Stimulated activated CD4-positive, alpha-beta T cell treated with anti-CD3 and anti-CD28 coated beads, Interleukin-2, amount 100 ng/mL, for 48 hours (primary cell): ENCODE data around the gene XCR1.
"Not testable (repeated sequence)": the region's sequence is repeated elsewhere in the genome, so short reads cannot be mapped to it uniquely, and the experiment has no call there.

Source experiments
- DNase-seq, 2 donors: peaks; one replicate each; pipeline ENCODE4 v3.0.0-alpha.2; 2020

XCR1 gene

GRCh38 chr3:46027021-46027705 lies at the start of gene XCR1:
Gene XCR1, minus strand, starts transcription at chr3:46027483. Its CDS starts 5,536 bp downstream, at chr3:46021947.
- no peak for DNase-seq

- no peak for DNase-seq
Measured at GRCh38 chr3:46076606-46077005, 49.3 kb upstream of the XCR1 start.

GRCh38 chr3:46075816-46076215 lies 48.5 kb upstream of the XCR1 start:
- no peak for DNase-seq

DNA sequence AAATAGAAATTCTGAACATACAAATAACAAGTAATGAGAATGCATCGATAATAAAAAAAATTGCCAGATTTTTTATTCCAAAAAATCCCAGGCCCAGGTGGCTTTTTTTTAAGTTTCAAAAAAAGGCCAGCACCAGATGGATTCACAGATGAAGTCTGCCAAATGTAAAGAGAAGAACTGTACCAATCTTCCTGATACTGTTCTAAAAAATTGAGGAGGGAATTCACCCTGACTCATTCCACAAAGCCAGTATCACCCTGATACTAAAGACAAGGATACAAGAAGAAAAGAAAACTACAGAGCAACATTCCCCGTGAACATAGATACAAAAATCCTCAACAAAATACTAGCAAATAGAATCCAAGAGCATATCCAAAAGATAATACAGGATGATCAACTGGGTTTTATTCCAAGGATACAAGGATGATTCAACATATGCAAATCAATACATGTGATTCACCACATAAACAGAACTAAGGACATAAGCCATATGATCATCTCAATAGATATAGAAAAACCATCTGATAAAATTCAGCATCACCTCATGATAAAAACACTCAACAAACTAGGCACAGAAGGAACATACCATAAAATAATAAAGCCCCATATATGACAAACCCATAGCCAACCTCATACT lies 44.1 kb upstream of the XCR1 start:
- DNase-seq, result no peak

DNA sequence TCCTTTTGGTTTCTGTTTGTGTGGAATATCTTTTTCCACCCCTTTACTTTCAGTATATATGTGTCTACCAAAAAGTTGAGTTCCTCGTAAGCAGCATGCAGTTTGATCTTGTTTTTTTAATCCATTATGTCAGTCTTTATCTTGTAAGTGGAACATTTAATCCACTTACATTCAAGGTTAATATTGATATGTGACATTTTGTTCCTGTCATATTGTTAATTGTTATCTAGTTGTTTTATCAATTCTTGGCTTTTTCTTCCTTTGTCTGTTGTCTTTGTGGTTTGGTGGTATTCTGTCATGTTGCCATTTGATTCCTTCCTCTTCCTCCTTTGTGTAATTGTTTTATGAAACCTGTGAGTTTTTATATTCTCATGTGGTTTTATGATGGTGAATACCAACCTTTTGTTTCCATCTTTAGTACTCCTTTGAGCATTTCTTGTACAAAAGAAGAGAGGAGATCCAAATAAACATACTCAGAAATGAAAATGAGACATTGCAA lies 43.4 kb upstream of the XCR1 start:
- no peak for DNase-seq

DNA sequence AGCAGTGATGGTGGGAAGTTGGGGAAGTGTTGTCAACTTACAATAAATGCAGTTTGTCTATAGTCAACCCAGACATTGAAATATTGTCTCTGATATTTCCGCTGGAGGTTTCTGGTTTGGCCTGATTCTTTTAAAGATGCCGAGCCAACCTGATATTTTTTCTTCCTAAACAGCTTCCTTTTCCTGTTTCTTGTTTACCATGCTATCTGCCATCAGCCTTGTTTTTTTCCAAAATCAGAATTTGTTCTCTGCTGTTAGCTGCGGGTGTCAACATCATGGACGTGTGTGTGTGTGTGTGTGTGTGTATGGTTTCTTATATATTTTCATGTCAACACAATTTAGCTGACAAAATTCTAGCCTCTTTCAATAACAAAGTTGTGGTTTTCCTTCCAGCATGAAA lies 41.2 kb upstream of the XCR1 start:
- DNase-seq, result no peak

GRCh38 chr3:46067401-46067800 lies 40.1 kb upstream of the XCR1 start:
- DNase-seq, result no peak

DNA sequence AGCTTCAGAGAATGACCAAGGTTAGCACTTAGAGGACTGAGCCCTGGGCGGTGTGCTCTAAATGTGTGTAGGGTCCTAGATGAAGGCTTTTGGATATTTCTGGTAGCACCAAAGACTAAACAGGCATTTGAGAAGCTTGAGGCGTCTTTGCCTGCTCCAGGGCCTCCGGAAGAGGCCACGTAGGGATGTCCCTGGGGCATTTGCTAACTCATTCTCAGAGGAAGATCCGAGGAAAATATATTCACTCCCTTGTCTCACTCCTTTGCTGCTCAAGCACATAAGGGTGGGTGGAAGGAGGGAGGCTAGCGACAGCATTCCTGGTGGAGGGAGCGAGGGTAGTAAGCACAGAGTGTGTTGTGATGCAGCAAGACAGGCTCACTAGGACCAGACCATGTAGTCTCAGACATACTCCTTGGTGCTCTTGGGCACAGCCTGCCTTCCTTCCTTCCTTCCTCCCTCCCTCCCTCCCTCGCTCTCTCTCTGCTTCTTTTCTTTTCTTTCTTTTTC lies 38.5 kb upstream of the XCR1 start:
- no peak for DNase-seq

GRCh38 chr3:46065294-46065705 lies 38.0 kb upstream of the XCR1 start:
- peak; percentile 49 to 59 for DNase-seq

DNA sequence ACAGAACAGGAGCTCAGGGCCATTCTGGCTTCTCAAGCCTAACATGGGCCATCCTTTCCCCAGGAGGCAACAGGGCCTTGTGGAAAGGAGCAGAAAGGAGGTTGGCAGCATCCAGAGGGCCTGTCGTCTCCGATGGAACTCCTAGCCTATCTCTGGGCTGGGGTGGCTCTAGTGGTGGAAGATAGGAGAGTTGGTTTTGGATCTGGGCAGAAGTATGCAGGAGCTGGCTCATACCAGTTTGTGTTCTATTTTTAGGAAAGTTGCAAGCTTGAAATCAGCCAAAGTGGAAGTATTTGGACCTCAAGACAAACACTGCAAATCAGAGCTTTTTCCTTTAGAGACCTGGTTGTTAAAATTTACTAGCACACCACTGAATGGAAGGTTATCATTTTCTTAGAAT lies 35.4 kb upstream of the XCR1 start:
- no peak for DNase-seq

DNA sequence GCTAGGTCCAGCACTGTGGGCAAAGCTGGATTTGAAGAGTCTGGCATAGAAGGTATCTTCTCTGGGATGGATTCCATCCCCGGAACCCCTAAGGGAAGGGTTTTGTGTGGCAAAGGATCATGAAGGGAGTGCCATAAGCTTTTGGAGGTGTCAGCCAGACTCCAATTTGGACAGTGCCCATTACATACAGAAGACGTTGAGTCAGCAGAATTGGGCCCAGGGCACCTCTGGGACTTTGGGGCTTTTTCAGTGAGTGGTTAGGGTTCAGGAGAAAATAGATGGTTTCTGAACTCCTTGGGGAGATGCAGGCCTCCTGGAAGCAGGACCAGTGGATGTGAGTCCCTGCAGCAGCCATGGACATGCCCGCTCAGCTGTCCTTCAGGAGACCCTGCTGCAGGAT lies 34.6 kb upstream of the XCR1 start:
- no peak for DNase-seq

- DNase-seq, result no peak
Measured at GRCh38 chr3:46061108-46061720, 33.9 kb upstream of the XCR1 start.

GRCh38 chr3:46060551-46060950 lies 33.3 kb upstream of the XCR1 start:
- no peak for DNase-seq

- DNase-seq, result no peak
Measured at GRCh38 chr3:46059432-46059831, 32.1 kb upstream of the XCR1 start.

DNA sequence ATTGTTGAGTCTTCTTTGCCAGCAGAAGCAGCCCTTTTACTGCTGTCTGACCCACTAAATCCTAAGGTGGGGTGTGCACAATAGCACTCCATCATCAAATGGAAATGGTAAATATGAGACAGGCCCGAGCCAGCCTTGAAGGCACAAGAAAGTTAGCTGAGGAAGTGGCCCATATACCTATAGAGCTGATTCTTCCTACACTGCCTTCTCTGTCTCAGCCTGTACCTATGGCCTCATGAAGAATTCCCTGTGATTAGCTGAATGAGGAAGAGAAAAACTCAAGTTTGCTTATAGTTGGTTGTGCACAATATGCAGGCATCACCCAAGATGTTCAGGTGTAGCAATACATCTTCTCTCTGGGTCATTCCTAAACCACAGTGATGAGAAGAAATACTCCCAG lies 31.7 kb upstream of the XCR1 start:
- DNase-seq, result no peak

GRCh38 chr3:46057716-46058115 lies 30.4 kb upstream of the XCR1 start:
- no peak for DNase-seq

DNA sequence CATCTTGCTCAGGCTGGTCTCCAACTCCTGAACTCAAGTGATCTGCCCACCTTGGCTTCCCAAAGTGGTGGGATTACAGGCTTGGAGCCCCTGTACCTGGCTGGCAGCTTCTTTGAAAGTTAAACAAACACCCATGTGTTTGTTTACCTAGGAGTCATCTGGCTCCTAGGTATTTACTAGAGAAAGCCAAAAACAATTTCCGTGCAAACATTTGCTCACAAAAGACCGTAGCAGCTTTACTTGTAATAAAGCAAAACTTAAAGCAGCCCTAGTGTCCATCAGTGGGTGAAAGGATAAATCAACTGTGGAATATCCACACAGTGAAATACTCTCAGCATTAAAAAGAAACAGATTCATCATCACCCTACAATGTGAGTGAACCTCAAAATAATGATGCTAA lies 29.4 kb upstream of the XCR1 start:
- DNase-seq, result no peak

DNA sequence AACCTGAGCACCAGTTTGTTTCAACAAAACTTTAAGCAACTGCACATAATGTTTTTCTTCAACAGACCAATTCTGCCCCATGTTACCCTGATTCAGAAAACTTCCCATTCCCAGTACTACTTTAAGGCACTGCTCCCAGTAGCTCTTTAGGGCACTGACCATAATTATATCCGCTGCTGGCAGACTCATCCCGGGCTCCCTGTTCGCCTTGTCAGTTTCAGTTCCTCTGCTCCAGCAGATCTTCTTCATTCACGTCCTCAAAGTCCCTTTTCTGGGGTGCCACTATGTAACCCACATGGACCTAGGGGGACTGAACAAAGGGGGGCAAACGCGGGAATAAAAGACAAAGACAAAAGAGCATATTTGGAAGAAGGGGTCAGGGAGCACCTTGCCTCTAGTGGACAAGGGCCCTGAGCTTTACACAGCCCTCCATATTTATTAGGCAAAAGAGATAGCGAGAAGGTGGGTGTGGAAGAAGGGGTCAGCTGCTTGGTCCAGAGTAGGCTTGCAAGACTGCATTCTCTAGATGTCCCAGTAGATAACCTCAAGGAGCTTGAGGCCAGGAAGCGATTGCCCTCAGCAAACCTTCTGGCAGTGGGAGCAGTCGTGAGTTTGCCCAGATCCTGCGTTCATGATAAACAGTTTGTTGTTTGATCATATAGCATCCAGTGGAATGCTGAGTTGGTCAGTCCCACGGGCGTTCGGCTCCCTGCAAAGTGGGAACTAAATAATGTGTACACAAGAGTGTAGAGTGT lies 26.7 kb upstream of the XCR1 start:
- DNase-seq, result not testable (repeated sequence)

DNA sequence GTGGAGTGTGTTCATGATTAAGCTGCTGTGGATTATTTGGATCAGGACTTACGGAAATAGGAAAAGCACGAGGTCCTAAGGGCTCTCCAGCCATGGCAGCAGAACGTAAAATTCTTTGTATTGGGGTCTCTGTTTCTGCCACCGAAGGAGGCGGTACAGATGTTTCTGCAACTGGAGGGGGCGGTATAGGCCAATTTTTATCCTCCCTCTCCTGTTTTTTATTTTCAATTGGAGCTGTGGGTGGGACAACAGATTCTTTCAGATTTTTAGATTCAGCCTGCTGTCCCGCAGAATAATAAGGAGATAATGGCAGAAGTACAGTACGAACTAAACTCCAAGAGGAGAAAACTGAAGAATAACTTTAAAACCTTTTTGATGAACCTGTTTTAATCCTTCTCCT lies 26.0 kb upstream of the XCR1 start:
- not testable (repeated sequence) for DNase-seq

DNA sequence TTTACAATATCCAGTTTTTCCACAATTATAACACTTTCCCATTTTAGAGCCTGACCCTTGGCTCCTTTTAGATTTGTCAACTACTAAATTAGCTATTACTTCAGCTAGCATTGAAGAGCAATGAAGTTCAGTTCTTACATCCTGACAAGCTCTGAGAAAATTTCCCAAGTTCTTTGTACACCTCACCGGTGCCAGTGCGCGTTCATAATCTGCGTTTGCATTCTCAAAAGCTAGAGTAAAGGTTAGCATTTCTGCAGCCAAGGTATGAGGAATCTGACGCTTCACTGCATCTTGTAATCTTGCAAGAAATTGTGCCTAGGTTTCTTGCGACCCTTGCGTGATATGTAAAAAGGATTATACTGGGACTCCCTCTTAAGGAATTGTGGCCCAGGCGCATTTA lies 25.2 kb upstream of the XCR1 start:
- no peak for DNase-seq

- DNase-seq, result no peak
Measured at GRCh38 chr3:46049093-46049492, 21.8 kb upstream of the XCR1 start.

DNA sequence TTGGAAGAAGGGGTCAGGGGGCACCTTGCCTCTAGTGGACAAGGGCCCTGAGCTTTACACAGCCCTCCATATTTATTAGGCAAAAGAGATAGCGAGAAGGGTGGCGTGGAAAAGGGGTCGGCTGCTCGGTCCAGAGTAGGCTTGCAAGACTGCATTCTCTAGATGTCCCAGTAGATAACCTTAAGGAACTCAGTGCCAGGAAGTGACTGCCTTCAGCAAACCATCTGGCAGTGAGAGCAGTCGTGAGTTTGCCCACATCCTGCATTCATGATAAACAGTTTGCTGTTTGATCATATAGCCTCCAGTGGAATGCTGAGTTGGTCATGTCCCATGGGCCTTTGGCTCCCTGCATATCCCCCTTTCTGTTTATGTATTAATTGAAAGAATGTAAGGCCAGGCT lies 18.9 kb upstream of the XCR1 start:
- not testable (repeated sequence) for DNase-seq

DNA sequence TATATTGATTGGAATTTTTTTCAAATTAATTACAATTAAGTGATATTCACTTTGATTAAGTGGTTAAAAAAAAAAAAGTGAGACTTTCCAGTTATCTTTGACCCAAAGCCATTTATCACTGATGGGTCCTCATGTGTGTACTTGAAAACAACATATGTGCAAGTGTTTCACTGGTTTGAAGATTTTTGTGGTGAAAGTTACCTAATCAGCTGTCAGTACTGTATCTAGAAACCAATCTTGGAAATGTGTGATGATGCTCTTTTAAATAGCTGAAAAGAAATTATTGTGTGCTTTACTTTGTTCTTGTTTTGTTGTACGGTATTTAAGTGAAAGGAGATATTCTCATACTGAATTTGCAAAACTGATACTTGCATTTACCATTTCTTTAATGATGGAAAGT lies 11.6 kb upstream of the XCR1 start:
- DNase-seq, result no peak
